Naive thymus-derived CD4-positive, alpha-beta T cell (primary cell): ENCODE data around the gene MARCHF7. TPM values are rescaled to one million over a fixed set of nuclear protein-coding genes. Genes with fewer than 3 reads are reported as not detected.
"Not testable (repeated sequence)": the region's sequence is repeated elsewhere in the genome, so short reads cannot be mapped to it uniquely, and the experiment has no call there.

Experiments
- ATAC-seq: fragments of 150-1000 bp; cut with Tn5 transposase; 2 replicates; pipeline ENCODE4 v1.10.0; 2021; ENCODE audit warnings: mild to moderate bottlenecking, moderate library complexity
- CTCF ChIA-PET: fragments of 350-600 bp; sonication (Branson Sonifier 250); formaldehyde crosslinking; loops from one replicate; lab custom pipeline; 2021; ENCODE audit warnings: antibody characterized with exemption; lab: Charles Lee
- POLR2A ChIA-PET: fragments of 350-600 bp; sonication (Branson Sonifier 250); formaldehyde crosslinking; loops from one replicate; lab custom pipeline; 2021; ENCODE audit warnings: antibody characterized with exemption, inconsistent platforms; lab: Charles Lee
- DNase-seq, 9 donors: peaks; one replicate each; pipeline versions ENCODE4 v3.0.0 to v3.0.0-alpha.2; 2020 to 2022; ENCODE audit warnings: mixed read lengths in 1 of 9
- H3K27ac ChIP-seq: one replicate; pipeline ENCODE4 v1.7.0; 2013; ENCODE audit warnings: mild to moderate bottlenecking, low read depth, low read length, moderate library complexity
- H3K27me3 ChIP-seq, 2 donors: one replicate each; pipeline ENCODE4 v1.7.0; 2013; ENCODE audit warnings: low read length in 2 of 2, mild to moderate bottlenecking in 2 of 2, moderate library complexity in 2 of 2; ENCODE audit not compliant: control insufficient read depth in 2 of 2, insufficient read depth in 2 of 2
- H3K36me3 ChIP-seq, 3 experiments: 1 replicate in 2 of 3; 2 replicates in 1 of 3; pipeline ENCODE4 v1.7.0; 2013; ENCODE audit warnings: low read length in 3 of 3, mild to moderate bottlenecking in 3 of 3, moderate library complexity in 1 of 3; ENCODE audit not compliant: insufficient read depth in 3 of 3, control insufficient read depth in 2 of 3
- H3K4me1 ChIP-seq, 2 donors: one replicate each; pipeline ENCODE4 v1.7.0; 2013; ENCODE audit warnings: low read length in 2 of 2, mild to moderate bottlenecking in 2 of 2, moderate library complexity in 1 of 2; ENCODE audit not compliant: control insufficient read depth in 2 of 2, insufficient read depth in 2 of 2
- H3K4me3 ChIP-seq: 2 replicates; pipeline ENCODE4 v1.7.0; 2013; ENCODE audit warnings: mild to moderate bottlenecking, low read length
- H3K9me3 ChIP-seq, 3 experiments: 1 replicate in 2 of 3; 2 replicates in 1 of 3; pipeline ENCODE4 v1.7.0; 2013; ENCODE audit warnings: low read length in 3 of 3; ENCODE audit not compliant: control insufficient read depth in 2 of 3
- H3K27ac Mint-ChIP-seq, 9 donors: one replicate each; pipeline ENCODE4 v1.8.0; 2020 to 2022; ENCODE audit warnings: mixed read lengths in 9 of 9, mild to moderate bottlenecking in 8 of 9, moderate library complexity in 5 of 9, inconsistent platforms in 2 of 9
- H3K27me3 Mint-ChIP-seq, 5 donors: one replicate each; pipeline ENCODE4 v1.8.0; 2021 to 2022; ENCODE audit warnings: mixed read lengths in 5 of 5, mild to moderate bottlenecking in 1 of 5
- H3K36me3 Mint-ChIP-seq, 5 donors: one replicate each; pipeline ENCODE4 v1.8.0; 2020 to 2022; ENCODE audit warnings: mixed read lengths in 5 of 5, mild to moderate bottlenecking in 3 of 5, inconsistent platforms in 1 of 5
- H3K4me1 Mint-ChIP-seq, 7 donors: one replicate each; pipeline ENCODE4 v1.8.0; 2020 to 2022; ENCODE audit warnings: mixed read lengths in 7 of 7, mild to moderate bottlenecking in 3 of 7, inconsistent platforms in 1 of 7
- H3K4me3 Mint-ChIP-seq, 10 donors: one replicate each; pipeline ENCODE4 v1.8.0; 2020 to 2022; ENCODE audit warnings: mild to moderate bottlenecking in 10 of 10, mixed read lengths in 10 of 10, moderate library complexity in 6 of 10, inconsistent platforms in 2 of 10
- H3K9me3 Mint-ChIP-seq, 11 donors: one replicate each; pipeline ENCODE4 v1.8.0; 2020 to 2022; ENCODE audit warnings: mixed read lengths in 11 of 11, mild to moderate bottlenecking in 4 of 11, inconsistent platforms in 1 of 11, moderate library complexity in 1 of 11
- intact Hi-C, 2 donors: fragments of 100-400 bp; cut with micrococcal nuclease; formaldehyde crosslinking; loops; one replicate each; pipeline ENCODE4 v1.15.1; 2023
- polyA plus RNA-seq, 2 donors: library from polyadenylated mRNA; unstranded; fragments of 300-500 nt; fragmentation: Illumina TruSeq; gene quantifications; one replicate each; pipeline ENCODE4 v1.2.3, GENCODE V29; 2021
- total RNA-seq, 6 experiments: library from RNA in 5 of 6; stranded (reverse) in 5 of 6; gene quantifications; 1 replicate in 5 of 6; 2 replicates in 1 of 6; pipeline ENCODE4 v1.2.3 and lab custom pipeline; 2021 to 2026

MARCHF7 gene
- total and polyA plus RNA-seq, 7 experiments from 2014 or later = 64.3 to 210 (median 103) TPM

GRCh38 chr2:159738509-159739390 lies 26.4 kb downstream of the MARCHF7 start:
- H3K36me3 ChIP-seq = peaks cover 0 to 49% (median 13%) of the 10 kb centered on the region in 3 experiments
- peaks cover 0 to 61% (median 39%) of the 10 kb centered on the region in 5 donors for H3K36me3 Mint-ChIP-seq
- H3K27ac ChIP-seq = no peak overlapping the region
- H3K27me3 ChIP-seq = no peaks in the 10 kb centered on the region
- POLR2A ChIA-PET = interaction anchor here (1.1 kb wide), 1 partner anchor 26 kb away, joined by 3 read pairs; no protein-coding TSS in a partner anchor
- H3K4me3 Mint-ChIP-seq = no peak overlapping the region
- no peak overlapping the region for H3K4me3 ChIP-seq
- H3K9me3 ChIP-seq = no peaks in the 10 kb centered on the region
- no peak for DNase-seq
- ATAC-seq = peak; percentile 66
- CTCF ChIA-PET = no interaction called here
- intact Hi-C loops = no loop called here
- peaks cover 27 to 68% (median 47%) of the 10 kb centered on the region in 7 donors for H3K4me1 Mint-ChIP-seq
- H3K27me3 Mint-ChIP-seq = no peaks in the 10 kb centered on the region
- H3K4me1 ChIP-seq = peaks cover 0 to 3% of the 10 kb centered on the region in 2 donors
- H3K9me3 Mint-ChIP-seq = peaks cover 0 to 2% (median 0%) of the 10 kb centered on the region in 11 donors
- H3K27ac Mint-ChIP-seq = peak overlapping the region in 4 of 9 donors; percentile 2 to 43 (median 26)

DNA sequence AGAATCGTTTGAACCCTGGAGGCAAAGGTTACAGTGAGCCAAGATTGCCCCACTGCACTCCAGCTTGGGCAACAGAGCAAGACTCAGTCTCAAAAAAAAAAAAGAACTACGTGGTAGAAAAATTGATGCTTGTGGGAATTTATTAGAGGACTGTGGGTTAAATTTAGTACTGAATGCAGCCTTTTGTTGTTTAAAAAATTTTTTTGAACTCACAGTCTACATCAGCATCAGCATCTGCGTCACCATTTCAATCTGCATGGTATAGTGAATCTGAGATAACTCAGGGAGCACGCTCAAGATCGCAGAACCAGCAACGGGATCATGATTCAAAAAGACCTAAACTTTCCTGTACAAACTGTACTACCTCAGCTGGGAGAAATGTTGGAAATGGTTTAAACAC lies 30.5 kb downstream of the MARCHF7 start:
- no peak overlapping the region for H3K4me3 Mint-ChIP-seq
- POLR2A ChIA-PET = interaction anchor here (0.7 kb wide), 1 partner anchor 26 kb away, joined by 3 read pairs; no protein-coding TSS in a partner anchor

GRCh38 chr2:159744363-159744762 lies 32.1 kb downstream of the MARCHF7 start:
- Histone ChIP-seq H3K27ac (no peak overlapping the region), H3K27me3 (no peaks in the 10 kb centered on the region), H3K4me3 (no peak overlapping the region), H3K4me1 (no peaks in the 10 kb centered on the region), H3K36me3 (peaks cover 4 to 60% (median 14%) of the 10 kb centered on the region in 3 experiments), H3K9me3 (no peaks in the 10 kb centered on the region)
- no peak for DNase-seq
- ChIA-PET POLR2A (no interaction called here), CTCF (no interaction called here)
- ATAC-seq = no peak
- intact Hi-C loops = no loop called here
- H3K9me3 Mint-ChIP-seq = no peaks in the 10 kb centered on the region
- H3K36me3 Mint-ChIP-seq = peaks cover 5 to 65% (median 40%) of the 10 kb centered on the region in 5 donors
- no peak overlapping the region for H3K4me3 Mint-ChIP-seq
- peak overlapping the region in 2 of 9 donors; percentile 7 to 36 for H3K27ac Mint-ChIP-seq
- H3K4me1 Mint-ChIP-seq = peaks cover 12 to 47% (median 30%) of the 10 kb centered on the region in 7 donors
- H3K27me3 Mint-ChIP-seq = no peaks in the 10 kb centered on the region

More for the DNA sequence above, 30.5 kb downstream of the MARCHF7 start:
- Histone ChIP-seq H3K27ac (no peak overlapping the region), H3K36me3 (peaks cover 7 to 67% (median 10%) of the 10 kb centered on the region in 3 experiments), H3K27me3 (no peaks in the 10 kb centered on the region), H3K4me3 (no peak overlapping the region), H3K9me3 (no peaks in the 10 kb centered on the region), H3K4me1 (no peaks in the 10 kb centered on the region)
- Mint-ChIP-seq H3K36me3 (peaks cover 5 to 66% (median 35%) of the 10 kb centered on the region in 5 donors), H3K9me3 (no peaks in the 10 kb centered on the region), H3K4me1 (peaks cover 15 to 48% (median 28%) of the 10 kb centered on the region in 7 donors), H3K27me3 (no peaks in the 10 kb centered on the region), H3K27ac (peak overlapping the region in 2 of 9 donors; percentile 10)
- DNase-seq (no peak), ATAC-seq (no peak)
- CTCF ChIA-PET = no interaction called here
- intact Hi-C loops = no loop called here

- ATAC-seq, H3K4me3 Mint-ChIP-seq, DNase-seq, intact Hi-C loops, H3K9me3 Mint-ChIP-seq, POLR2A ChIA-PET, H3K4me1 ChIP-seq, H3K4me3 ChIP-seq, H3K27me3 Mint-ChIP-seq, H3K27me3 ChIP-seq, H3K27ac ChIP-seq, H3K27ac Mint-ChIP-seq, CTCF ChIA-PET, H3K9me3 ChIP-seq: not testable (repeated sequence)
- peaks cover 5 to 60% (median 36%) of the 10 kb centered on the region in 5 donors for H3K36me3 Mint-ChIP-seq
- H3K4me1 Mint-ChIP-seq = peaks cover 8 to 42% (median 25%) of the 10 kb centered on the region in 7 donors
- peaks cover 0 to 59% (median 14%) of the 10 kb centered on the region in 3 experiments for H3K36me3 ChIP-seq
These were observed 32.9 kb downstream of the MARCHF7 start for GRCh38 chr2:159745237-159745636.

DNA sequence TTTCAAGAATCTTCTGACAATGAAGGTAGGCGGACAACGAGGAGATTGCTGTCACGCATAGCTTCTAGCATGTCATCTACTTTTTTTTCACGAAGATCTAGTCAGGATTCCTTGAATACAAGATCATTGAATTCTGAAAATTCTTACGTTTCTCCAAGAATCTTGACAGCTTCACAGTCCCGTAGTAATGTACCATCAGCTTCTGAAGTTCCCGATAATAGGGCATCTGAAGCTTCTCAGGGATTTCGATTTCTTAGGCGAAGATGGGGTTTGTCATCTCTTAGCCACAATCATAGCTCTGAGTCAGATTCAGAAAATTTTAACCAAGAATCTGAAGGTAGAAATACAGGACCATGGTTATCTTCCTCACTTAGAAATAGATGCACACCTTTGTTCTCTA lies 35.8 kb downstream of the MARCHF7 start:
- Mint-ChIP-seq H3K27me3 (no peaks in the 10 kb centered on the region), H3K36me3 (peaks cover 5 to 67% (median 47%) of the 10 kb centered on the region in 5 donors), H3K4me1 (peaks cover 5 to 40% (median 24%) of the 10 kb centered on the region in 7 donors), H3K27ac (no peak overlapping the region), H3K4me3 (no peak overlapping the region), H3K9me3 (peaks cover 0 to 2% (median 0%) of the 10 kb centered on the region in 11 donors)
- ChIA-PET CTCF (no interaction called here), POLR2A (no interaction called here)
- no peaks in the 10 kb centered on the region for H3K9me3 ChIP-seq
- intact Hi-C loops = no loop called here
- ATAC-seq = no peak
- peaks cover 4 to 49% (median 14%) of the 10 kb centered on the region in 3 experiments for H3K36me3 ChIP-seq
- no peak for DNase-seq
- no peak overlapping the region for H3K27ac ChIP-seq
- no peaks in the 10 kb centered on the region for H3K27me3 ChIP-seq
- no peaks in the 10 kb centered on the region for H3K4me1 ChIP-seq
- H3K4me3 ChIP-seq = no peak overlapping the region

GRCh38 chr2:159750873-159751272 lies 38.6 kb downstream of the MARCHF7 start:
- H3K27me3 ChIP-seq = no peaks in the 10 kb centered on the region
- no peak for ATAC-seq
- Mint-ChIP-seq H3K4me1 (peaks cover 0 to 33% (median 19%) of the 10 kb centered on the region in 7 donors), H3K27ac (peak overlapping the region in 5 of 9 donors; percentile 21 to 74 (median 32)), H3K36me3 (peaks cover 0 to 44% (median 36%) of the 10 kb centered on the region in 5 donors), H3K9me3 (peaks cover 0 to 2% (median 0%) of the 10 kb centered on the region in 11 donors), H3K4me3 (no peak overlapping the region), H3K27me3 (no peaks in the 10 kb centered on the region)
- H3K4me1 ChIP-seq = no peaks in the 10 kb centered on the region
- DNase-seq = no peak
- intact Hi-C loops = no loop called here
- H3K9me3 ChIP-seq = no peaks in the 10 kb centered on the region
- CTCF ChIA-PET = no interaction called here
- POLR2A ChIA-PET = no interaction called here
- H3K36me3 ChIP-seq = peaks cover 4 to 39% (median 14%) of the 10 kb centered on the region in 3 experiments
- H3K4me3 ChIP-seq = no peak overlapping the region
- H3K27ac ChIP-seq = no peak overlapping the region
